ENCODE results near the gene HSPE1.
A peak's percentile ranks its signal among the peaks of the same experiment; 100 is the strongest.
"Not testable (repeated sequence)": the region's sequence is repeated elsewhere in the genome, so short reads cannot be mapped to it uniquely, and the experiment has no call there.

The HSPE1 gene

GRCh38 chr2:197499594-197500502 lies at the start of gene HSPE1, which contains the start of gene HSPD1:
HSPE1 (plus strand) TSS chr2:197500379; CDS start chr2:197500437, 58 bp downstream.
HSPD1 (minus strand) TSS chr2:197499840; CDS start chr2:197498848, 992 bp downstream.
- Histone ChIP-seq H3K27ac (ENCODE audit: low read depth, low read length) (peak within 1 kb of the TSS; percentile 88), H3K27me3 (ENCODE audit: control insufficient read depth in 1 of 2, insufficient read depth in 2 of 2, low read length in 2 of 2) (no peaks in the 10 kb centered on the region), H3K4me1 (ENCODE audit: insufficient read depth, low read length) (peaks cover 38% of the 10 kb centered on the region), H3K9ac (ENCODE audit: low read length) (peak within 1 kb of the TSS; percentile 92), H3K9me3 (ENCODE audit: low read length) (no peaks in the 10 kb centered on the region), H3K4me3 (ENCODE audit: low read depth in 1 of 2, low read length in 2 of 2) (peak within 1 kb of the TSS; percentile 63 to 86), H3K36me3 (ENCODE audit: insufficient read depth, low read length) (peaks cover 40% of the 10 kb centered on the region)

GRCh38 chr2:197450465-197450864 lies 49.7 kb upstream of the HSPE1 start:
- Histone ChIP-seq H3K27me3 (ENCODE audit: control insufficient read depth in 1 of 2, insufficient read depth in 2 of 2, low read length in 2 of 2) (no peaks in the 10 kb centered on the region), H3K4me1 (ENCODE audit: insufficient read depth, low read length) (peaks cover 12% of the 10 kb centered on the region), H3K9ac (ENCODE audit: low read length) (no peak overlapping the region), H3K27ac (ENCODE audit: low read depth, low read length) (no peak overlapping the region), H3K36me3 (ENCODE audit: insufficient read depth, low read length) (no peaks in the 10 kb centered on the region), H3K9me3 (ENCODE audit: low read length) (no peaks in the 10 kb centered on the region), H3K4me3 (ENCODE audit: low read depth in 1 of 2, low read length in 2 of 2) (no peak overlapping the region)

GRCh38 chr2:197450935-197451358 lies 49.2 kb upstream of the HSPE1 start:
- H3K4me1 ChIP-seq (ENCODE audit: insufficient read depth, low read length), result peaks cover 12% of the 10 kb centered on the region
- H3K36me3 ChIP-seq (ENCODE audit: insufficient read depth, low read length); H3K9ac ChIP-seq (ENCODE audit: low read length); H3K27ac ChIP-seq (ENCODE audit: low read depth, low read length); H3K27me3 ChIP-seq (ENCODE audit: control insufficient read depth in 1 of 2, insufficient read depth in 2 of 2, low read length in 2 of 2); H3K4me3 ChIP-seq (ENCODE audit: low read depth in 1 of 2, low read length in 2 of 2); H3K9me3 ChIP-seq (ENCODE audit: low read length): not testable (repeated sequence)

GRCh38 chr2:197452754-197453122 lies 47.4 kb upstream of the HSPE1 start:
- Histone ChIP-seq H3K9ac (ENCODE audit: low read length) (peak overlapping the region; percentile 66), H3K27me3 (ENCODE audit: control insufficient read depth in 1 of 2, insufficient read depth in 2 of 2, low read length in 2 of 2) (no peaks in the 10 kb centered on the region), H3K36me3 (ENCODE audit: insufficient read depth, low read length) (no peaks in the 10 kb centered on the region), H3K4me3 (ENCODE audit: low read depth in 1 of 2, low read length in 2 of 2) (peak overlapping the region; percentile 22 to 70), H3K9me3 (ENCODE audit: low read length) (no peaks in the 10 kb centered on the region), H3K27ac (ENCODE audit: low read depth, low read length) (peak overlapping the region; percentile 89), H3K4me1 (ENCODE audit: insufficient read depth, low read length) (peaks cover 12% of the 10 kb centered on the region)

- Histone ChIP-seq H3K4me3 (ENCODE audit: low read depth in 1 of 2, low read length in 2 of 2) (peak within 1 kb of the TSS; percentile 52 to 70), H3K4me1 (ENCODE audit: insufficient read depth, low read length) (peaks cover 12% of the 10 kb centered on the region), H3K9ac (ENCODE audit: low read length) (peak within 1 kb of the TSS; percentile 97), H3K9me3 (ENCODE audit: low read length) (no peaks in the 10 kb centered on the region), H3K27ac (ENCODE audit: low read depth, low read length) (peak within 1 kb of the TSS; percentile 89), H3K27me3 (ENCODE audit: control insufficient read depth in 1 of 2, insufficient read depth in 2 of 2, low read length in 2 of 2) (no peaks in the 10 kb centered on the region), H3K36me3 (ENCODE audit: insufficient read depth, low read length) (no peaks in the 10 kb centered on the region)
Observed at GRCh38 chr2:197453123-197453913, 46.9 kb upstream of the HSPE1 start, which contains the start of gene COQ10B. COQ10B (plus strand) TSS chr2:197453552; CDS start chr2:197453561, 9 bp downstream.

GRCh38 chr2:197453914-197454398 lies 46.2 kb upstream of the HSPE1 start:
- H3K4me3 ChIP-seq (ENCODE audit: low read depth in 1 of 2, low read length in 2 of 2), result peak overlapping the region; percentile 52 to 70
- H3K9ac ChIP-seq (ENCODE audit: low read length), result peak overlapping the region; percentile 97
- H3K36me3 ChIP-seq (ENCODE audit: insufficient read depth, low read length), result no peaks in the 10 kb centered on the region
- peak overlapping the region; percentile 69 for H3K27ac ChIP-seq (ENCODE audit: low read depth, low read length)
- peaks cover 12% of the 10 kb centered on the region for H3K4me1 ChIP-seq (ENCODE audit: insufficient read depth, low read length)
- no peaks in the 10 kb centered on the region for H3K27me3 ChIP-seq (ENCODE audit: control insufficient read depth in 1 of 2, insufficient read depth in 2 of 2, low read length in 2 of 2)
- H3K9me3 ChIP-seq (ENCODE audit: low read length), result no peaks in the 10 kb centered on the region

- H3K9ac ChIP-seq (ENCODE audit: low read length), result no peak overlapping the region
- H3K9me3 ChIP-seq (ENCODE audit: low read length), result no peaks in the 10 kb centered on the region
- H3K27me3 ChIP-seq (ENCODE audit: control insufficient read depth in 1 of 2, insufficient read depth in 2 of 2, low read length in 2 of 2), result no peaks in the 10 kb centered on the region
- peak overlapping the region in 1 of 2 donors; percentile 70 for H3K4me3 ChIP-seq (ENCODE audit: low read depth in 1 of 2, low read length in 2 of 2)
- peak overlapping the region; percentile 69 for H3K27ac ChIP-seq (ENCODE audit: low read depth, low read length)
- peaks cover 12% of the 10 kb centered on the region for H3K4me1 ChIP-seq (ENCODE audit: insufficient read depth, low read length)
- H3K36me3 ChIP-seq (ENCODE audit: insufficient read depth, low read length), result no peaks in the 10 kb centered on the region
Observed at GRCh38 chr2:197454923-197455322, 45.3 kb upstream of the HSPE1 start.

- Histone ChIP-seq H3K4me1 (ENCODE audit: insufficient read depth, low read length) (peaks cover 12% of the 10 kb centered on the region), H3K27ac (ENCODE audit: low read depth, low read length) (no peak overlapping the region), H3K9me3 (ENCODE audit: low read length) (no peaks in the 10 kb centered on the region), H3K27me3 (ENCODE audit: control insufficient read depth in 1 of 2, insufficient read depth in 2 of 2, low read length in 2 of 2) (no peaks in the 10 kb centered on the region), H3K9ac (ENCODE audit: low read length) (no peak overlapping the region), H3K36me3 (ENCODE audit: insufficient read depth, low read length) (peaks cover under 1% of the 10 kb centered on the region), H3K4me3 (ENCODE audit: low read depth in 1 of 2, low read length in 2 of 2) (no peak overlapping the region)
Observed at GRCh38 chr2:197455428-197455827, 44.8 kb upstream of the HSPE1 start.

- Histone ChIP-seq H3K9ac (ENCODE audit: low read length) (no peak overlapping the region), H3K36me3 (ENCODE audit: insufficient read depth, low read length) (peaks cover 15% of the 10 kb centered on the region), H3K4me3 (ENCODE audit: low read depth in 1 of 2, low read length in 2 of 2) (no peak overlapping the region), H3K27ac (ENCODE audit: low read depth, low read length) (no peak overlapping the region), H3K4me1 (ENCODE audit: insufficient read depth, low read length) (no peaks in the 10 kb centered on the region), H3K27me3 (ENCODE audit: control insufficient read depth in 1 of 2, insufficient read depth in 2 of 2, low read length in 2 of 2) (no peaks in the 10 kb centered on the region), H3K9me3 (ENCODE audit: low read length) (no peaks in the 10 kb centered on the region)
Observed at GRCh38 chr2:197460649-197461048, 39.5 kb upstream of the HSPE1 start.

- Histone ChIP-seq H3K9ac (ENCODE audit: low read length) (no peak overlapping the region), H3K27ac (ENCODE audit: low read depth, low read length) (no peak overlapping the region), H3K36me3 (ENCODE audit: insufficient read depth, low read length) (peaks cover 18% of the 10 kb centered on the region), H3K4me1 (ENCODE audit: insufficient read depth, low read length) (no peaks in the 10 kb centered on the region), H3K9me3 (ENCODE audit: low read length) (no peaks in the 10 kb centered on the region), H3K4me3 (ENCODE audit: low read depth in 1 of 2, low read length in 2 of 2) (no peak overlapping the region), H3K27me3 (ENCODE audit: control insufficient read depth in 1 of 2, insufficient read depth in 2 of 2, low read length in 2 of 2) (no peaks in the 10 kb centered on the region)
Observed at GRCh38 chr2:197461057-197461456, 39.1 kb upstream of the HSPE1 start.

- Histone ChIP-seq H3K9me3 (ENCODE audit: low read length) (no peaks in the 10 kb centered on the region), H3K27me3 (ENCODE audit: control insufficient read depth in 1 of 2, insufficient read depth in 2 of 2, low read length in 2 of 2) (no peaks in the 10 kb centered on the region), H3K36me3 (ENCODE audit: insufficient read depth, low read length) (peaks cover 32% of the 10 kb centered on the region), H3K27ac (ENCODE audit: low read depth, low read length) (no peak overlapping the region), H3K4me1 (ENCODE audit: insufficient read depth, low read length) (no peaks in the 10 kb centered on the region), H3K4me3 (ENCODE audit: low read depth in 1 of 2, low read length in 2 of 2) (no peak overlapping the region), H3K9ac (ENCODE audit: low read length) (no peak overlapping the region)
Observed at GRCh38 chr2:197464175-197464574, 36.0 kb upstream of the HSPE1 start.

Data from muscle layer of colon (tissue), 2 donors.